Measurements from ENCODE around the gene THAP4.

GRCh38 chr2:241680044-241680443 is 43.1 kb upstream of the THAP4 start:
- TF ChIP-seq POLR2AphosphoS5 (IDR thresholded peaks at IDR 0.05; ENCODE audit: low read depth, low read length) = no peak
- no peak for TF ChIP-seq POLR2A (IDR thresholded peaks at IDR 0.05; ENCODE audit: low read depth, low read length)
- no peak for TF ChIP-seq TAF1 (IDR thresholded peaks at IDR 0.05; ENCODE audit: low read depth, low read length)

Measured in GM12891 (cell line).